Umbilical cord (tissue), 2 donors: ENCODE results near the gene MED8. TPM values are rescaled to one million over a fixed set of nuclear protein-coding genes. Genes with fewer than 3 reads are reported as not detected.
"Not testable (repeated sequence)": the region's sequence is repeated elsewhere in the genome, so short reads cannot be mapped to it uniquely, and the experiment has no call there.

Source experiments
- DNase-seq: peaks from one replicate; pipeline ENCODE4 v3.0.0-alpha.2; 2015; ENCODE audit warnings: low spot score
- total RNA-seq: library from RNA; depleted of rRNA; stranded (reverse); fragments of >200 nt; gene quantifications from one replicate; pipeline ENCODE4 v1.2.3, GENCODE V29; 2014; ENCODE audit warnings: low replicate concordance; ENCODE audit not compliant: insufficient read depth

MED8 gene
- total RNA-seq, 1 donor from 2014 or later, result 33.0 TPM

DNA sequence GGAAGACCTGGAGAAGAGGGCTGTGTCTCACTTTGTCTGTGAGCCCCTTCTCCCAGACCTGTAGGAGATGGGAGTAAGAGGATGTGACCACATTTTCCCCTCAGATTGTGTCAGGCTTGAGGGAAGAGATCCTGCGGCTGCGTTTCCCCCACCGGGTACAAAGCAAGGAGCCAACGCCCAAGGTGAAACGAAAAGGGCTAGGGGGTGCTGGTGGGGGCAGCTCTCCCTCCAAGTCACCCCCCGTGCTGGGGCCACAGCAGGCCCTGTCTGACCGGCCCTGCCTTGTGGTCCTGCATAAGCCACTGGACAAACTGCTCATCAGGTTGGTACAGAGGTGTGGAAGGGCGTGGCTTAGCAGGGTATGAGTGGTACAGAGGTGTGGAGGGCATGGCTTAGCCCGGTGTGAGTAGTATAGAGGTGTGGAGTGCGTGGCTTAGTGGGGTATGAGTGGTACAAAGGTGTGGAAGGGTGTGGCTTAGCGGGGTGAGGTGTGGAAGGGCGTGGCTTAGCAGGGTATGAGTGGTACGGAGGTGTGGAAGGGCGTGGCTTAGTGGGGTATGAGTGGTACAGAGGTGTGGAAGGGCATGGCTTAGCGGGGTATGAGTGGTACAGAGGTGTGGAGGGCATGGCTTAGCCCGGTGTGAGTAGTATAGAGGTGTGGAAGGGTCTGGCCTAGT lies 33.5 kb upstream of the MED8 start:
- DNase-seq, result no peak

DNA sequence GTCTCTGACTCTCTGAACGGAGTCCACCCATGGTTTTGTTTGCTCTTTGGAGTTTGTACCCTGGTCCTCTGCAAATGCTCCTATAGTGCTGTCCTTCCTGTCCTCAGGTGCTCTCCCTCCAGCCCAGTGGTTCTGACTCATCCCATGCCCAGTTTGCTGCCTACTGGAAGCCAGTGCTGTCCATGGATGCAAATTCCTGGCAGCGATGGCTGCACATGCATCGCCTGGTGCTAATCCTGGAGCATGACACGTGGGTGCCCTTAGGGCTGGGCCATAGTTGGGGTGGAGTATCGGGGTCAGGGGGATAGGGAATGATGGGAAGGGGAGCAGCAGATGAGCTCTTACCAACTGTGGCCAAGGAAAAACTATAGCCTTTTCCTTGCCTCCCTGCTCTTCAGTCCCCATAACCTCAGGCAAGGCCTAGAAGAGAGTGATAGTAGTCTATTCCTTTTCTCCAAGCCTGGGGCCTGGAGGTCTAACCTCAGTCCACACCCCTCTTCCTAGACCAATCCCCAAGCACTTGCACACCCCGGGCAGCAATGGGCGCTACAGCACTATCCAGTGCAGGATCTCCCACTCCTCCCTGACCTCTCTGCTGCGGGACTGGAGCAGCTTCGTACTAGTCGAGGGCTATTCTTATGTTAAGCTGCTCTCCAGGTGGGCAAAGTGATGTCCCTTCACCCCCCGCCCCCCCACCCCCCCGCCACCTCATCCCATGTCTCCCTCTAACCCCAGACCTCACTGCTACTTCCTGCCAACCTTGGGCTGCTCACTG lies 32.6 kb upstream of the MED8 start:
- no peak for DNase-seq

DNA sequence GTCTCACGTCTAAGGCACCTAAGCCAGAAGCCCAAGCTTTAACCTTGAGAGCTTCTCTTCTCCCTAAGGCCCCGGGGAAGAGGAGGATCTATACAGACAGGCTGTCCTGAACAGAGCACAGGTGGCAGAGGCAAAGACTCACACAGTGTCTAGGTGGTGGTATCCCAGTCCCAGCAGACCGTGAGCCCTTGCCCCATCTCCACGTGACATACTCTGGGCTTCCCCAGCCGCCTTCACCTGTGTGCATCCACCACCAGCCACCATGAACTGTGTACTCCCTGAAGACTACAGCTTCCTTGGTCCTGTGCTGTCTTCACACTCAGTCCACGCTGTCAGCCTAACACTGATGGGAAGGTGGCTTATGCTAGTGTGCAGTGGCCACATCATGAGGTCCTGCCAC lies 31.8 kb upstream of the MED8 start:
- no peak for DNase-seq

DNA sequence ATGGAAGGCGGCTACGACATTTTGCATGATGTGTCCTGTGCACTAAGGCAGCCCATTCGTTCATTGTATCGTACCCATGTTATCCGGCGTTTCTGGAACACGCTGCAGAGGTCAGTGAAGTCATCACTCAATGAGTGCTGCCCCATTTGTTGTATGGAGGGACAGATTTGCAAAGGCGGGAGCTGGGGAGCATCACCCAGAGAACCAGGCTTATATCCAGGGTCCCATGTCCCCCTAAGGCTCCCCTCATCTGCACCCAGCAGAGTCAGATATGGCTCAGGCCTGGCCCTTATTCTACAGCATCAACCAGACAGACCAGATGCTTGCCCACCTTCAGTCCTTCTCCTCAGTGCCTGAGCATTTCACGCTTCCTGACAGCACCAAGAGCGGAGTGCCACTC lies 31.3 kb upstream of the MED8 start:
- no peak for DNase-seq

DNA sequence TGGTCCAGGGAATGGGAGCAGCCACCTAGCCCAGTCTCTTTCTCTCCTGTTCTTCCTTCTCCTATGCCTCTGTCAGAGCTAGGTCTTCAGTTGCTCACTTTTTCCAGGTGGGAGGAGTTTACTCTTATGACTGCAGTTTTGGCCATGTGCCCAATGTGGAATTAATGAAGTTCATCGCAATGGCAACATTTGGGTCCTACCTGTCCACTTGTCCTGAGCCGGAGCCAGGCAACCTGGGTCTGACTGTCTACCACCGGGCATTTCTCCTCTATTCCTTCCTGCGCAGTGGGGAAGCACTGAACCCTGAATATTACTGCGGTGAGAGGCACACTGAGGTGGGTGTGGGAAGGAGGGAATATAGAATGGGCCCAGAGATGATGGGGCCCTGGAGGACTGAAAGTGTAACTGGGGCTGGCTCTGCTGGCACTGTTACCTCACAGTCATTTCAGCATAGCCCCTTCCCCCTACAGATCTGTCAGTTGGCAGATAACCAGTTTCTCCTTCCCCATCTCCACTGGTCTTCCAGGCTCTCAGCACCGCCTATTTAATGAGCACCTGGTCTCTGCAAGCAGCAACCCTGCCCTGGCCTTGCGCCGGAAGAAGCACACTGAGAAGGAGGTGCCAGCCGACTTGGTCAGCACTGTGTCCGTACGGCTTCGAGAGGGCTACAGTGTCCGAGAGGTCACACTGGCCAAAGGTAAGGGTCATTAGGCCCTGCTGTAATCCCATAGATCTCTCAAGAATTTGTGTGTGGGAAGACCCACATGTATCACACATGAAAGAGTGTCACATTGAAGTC lies 30.2 kb upstream of the MED8 start:
- no peak for DNase-seq

DNA sequence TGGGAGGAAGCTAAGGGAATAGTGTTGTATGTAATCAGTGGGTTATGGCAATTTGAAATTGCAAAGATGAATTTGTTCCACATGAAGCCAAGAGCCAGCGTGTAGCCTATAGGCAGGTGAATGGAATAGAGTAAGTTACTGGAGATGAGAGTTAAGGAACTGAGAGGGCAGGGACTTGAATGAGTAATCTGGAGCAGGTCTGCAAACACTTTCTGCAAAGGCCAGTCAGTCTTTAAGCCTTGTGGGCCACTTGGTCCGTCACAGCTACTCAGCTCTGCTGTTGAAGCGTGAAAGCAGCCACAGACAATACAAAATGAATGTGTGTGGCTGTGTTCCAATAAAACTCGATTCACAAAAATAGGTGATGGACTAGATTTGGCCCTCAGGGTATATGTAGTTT lies 29.3 kb upstream of the MED8 start:
- DNase-seq, result no peak

DNA sequence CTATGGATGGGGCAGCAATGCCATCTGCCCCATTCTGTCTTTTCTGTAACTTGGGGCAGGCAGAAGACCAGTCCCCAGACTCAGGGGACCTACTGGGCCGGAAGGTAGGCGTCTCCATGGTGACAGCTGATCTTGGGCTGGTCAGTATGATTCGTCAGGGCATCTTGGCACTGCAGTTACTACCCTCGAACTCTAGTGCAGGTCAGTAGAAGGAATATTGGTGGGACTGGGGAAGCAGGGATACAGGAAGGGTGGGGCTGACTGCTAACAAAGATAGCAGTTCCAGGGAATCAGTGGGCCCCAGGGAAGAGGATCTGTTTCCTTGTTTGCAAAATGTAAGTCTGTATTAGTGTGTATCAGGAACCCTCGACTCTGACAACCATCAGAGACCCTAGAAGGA lies 26.3 kb upstream of the MED8 start:
- DNase-seq, result no peak

DNA sequence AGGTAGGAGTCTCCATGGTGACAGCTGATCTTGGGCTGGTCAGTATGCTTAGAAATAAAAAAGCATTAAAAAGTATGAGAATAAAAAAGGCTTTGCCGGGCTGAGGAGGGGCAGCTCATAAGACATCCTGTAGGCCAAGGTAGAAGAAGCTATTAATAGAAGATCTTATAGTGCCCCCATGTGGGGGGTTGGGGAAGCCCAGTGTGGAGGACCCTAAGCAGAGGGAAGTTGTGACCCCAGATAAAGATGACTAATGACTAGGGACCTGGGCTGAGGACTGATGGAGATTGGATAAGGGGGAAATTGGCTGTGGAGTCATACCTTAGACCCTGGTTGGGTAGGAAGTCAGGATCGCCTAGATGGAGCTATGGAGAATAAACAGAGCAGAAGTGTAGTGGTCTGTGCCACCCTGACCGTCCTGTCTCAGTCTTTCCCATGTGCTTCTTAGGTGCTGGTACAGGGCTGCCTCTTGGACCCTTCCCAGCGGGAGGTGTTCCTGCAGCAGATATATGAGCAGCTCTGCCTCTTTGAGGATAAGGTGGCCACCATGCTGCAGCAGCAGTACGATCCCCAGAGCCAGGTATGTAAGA lies 25.1 kb upstream of the MED8 start:
- peak; percentile 32 for DNase-seq

DNA sequence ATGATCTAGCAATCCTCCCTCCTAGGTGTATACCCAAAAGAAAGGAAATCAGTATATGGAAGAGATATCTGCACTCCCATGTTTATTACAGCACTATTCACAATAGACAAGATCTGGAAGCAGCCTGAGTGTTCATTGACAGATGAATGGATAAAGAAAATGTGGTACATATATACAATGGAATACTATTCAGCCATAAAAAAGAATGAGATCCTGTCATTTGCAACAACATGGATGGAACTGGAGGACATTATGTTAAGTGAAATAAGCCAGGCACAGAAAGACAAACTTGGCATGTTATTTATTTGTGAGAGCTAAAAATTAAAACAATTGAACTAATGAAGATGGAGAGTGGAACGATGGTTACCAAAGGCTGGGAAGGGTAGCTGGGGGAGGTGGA lies 23.8 kb upstream of the MED8 start:
- not testable (repeated sequence) for DNase-seq

DNA sequence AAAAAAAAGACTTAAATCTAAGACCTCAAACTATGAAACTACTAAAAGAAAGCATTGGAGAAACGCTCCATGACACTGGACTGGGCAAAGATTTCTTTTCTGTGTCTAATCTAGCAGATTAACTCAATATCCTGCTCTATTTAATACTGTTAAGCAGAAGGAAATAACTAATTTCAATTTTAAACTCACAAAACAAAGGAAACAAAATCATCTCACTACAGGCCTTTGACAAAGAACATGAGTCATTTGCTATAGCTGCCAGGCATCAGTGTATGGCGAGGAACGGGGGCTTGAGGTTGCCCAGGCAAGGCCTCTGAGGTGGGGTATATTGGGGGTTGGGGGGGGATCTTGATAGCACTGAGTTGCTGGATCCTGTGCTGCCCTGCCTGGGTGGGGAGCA lies 21.0 kb upstream of the MED8 start:
- DNase-seq, result no peak

DNA sequence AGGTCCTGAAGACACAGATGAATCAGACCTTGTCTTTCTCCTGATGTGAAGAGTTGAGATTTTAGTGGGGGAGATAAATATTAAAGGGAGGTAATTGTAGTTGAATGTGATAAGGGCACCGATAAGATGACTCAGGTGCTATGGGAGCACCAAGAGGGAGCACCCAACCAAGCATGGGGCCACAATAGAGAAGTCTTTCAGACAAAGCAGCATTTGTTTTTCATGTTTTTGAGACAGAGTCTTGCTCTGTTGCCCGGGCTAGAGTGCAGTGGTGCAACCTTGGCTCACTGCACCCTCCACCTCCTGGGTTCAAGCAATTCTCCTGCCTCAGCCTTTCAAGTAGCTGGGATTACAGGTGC lies 16.3 kb upstream of the MED8 start:
- DNase-seq, result no peak

DNA sequence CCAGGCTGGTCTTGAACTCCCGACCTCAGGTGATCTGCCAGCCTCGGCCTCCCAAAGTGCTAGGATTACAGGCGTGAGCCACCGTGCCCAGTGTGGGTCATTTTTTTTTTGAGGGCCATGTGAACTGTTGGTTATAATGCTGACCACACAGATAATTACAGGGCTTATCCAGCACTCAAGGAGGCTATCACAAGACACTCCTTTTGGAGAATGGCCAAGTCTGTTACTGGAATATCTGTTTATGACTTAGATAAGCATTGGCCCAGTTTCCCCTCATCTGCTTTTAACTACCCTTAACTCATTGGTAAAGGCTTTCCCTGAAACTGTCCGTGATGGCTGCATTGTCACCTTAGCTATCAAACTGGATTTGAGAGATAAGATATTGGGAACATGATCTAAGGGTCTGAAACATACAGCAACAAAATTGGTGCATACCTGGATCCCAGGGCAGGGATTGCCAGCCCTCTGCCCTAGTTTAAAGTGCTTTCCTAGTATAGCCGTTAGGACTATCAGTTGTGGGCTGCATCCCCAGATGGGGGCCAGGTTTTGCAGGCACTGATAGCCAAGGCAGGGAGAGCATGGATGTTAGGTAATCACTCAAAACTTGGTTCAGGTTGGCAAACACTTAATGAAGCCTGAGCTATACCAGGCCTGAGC lies 15.7 kb upstream of the MED8 start:
- peak; percentile 58 for DNase-seq

DNA sequence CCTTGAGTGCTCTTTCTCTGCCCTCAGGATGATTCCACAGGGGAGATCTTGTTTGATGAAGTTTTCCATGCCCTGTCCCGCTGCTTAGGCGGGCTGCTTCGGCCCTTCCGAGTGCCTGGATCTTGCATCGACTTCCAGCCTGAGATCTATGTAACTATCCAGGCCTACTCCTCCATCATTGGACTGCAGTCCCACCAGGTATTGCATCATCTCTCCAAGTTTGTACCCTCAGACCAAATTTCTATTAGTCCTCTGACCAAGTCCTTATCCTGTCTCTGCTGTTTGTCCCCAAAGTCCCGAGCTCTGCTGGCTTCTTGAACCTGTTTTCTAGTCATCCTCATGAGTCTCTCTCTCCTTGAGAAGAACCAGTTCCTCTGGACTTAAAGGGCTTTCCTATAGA lies 14.8 kb upstream of the MED8 start:
- no peak for DNase-seq

DNA sequence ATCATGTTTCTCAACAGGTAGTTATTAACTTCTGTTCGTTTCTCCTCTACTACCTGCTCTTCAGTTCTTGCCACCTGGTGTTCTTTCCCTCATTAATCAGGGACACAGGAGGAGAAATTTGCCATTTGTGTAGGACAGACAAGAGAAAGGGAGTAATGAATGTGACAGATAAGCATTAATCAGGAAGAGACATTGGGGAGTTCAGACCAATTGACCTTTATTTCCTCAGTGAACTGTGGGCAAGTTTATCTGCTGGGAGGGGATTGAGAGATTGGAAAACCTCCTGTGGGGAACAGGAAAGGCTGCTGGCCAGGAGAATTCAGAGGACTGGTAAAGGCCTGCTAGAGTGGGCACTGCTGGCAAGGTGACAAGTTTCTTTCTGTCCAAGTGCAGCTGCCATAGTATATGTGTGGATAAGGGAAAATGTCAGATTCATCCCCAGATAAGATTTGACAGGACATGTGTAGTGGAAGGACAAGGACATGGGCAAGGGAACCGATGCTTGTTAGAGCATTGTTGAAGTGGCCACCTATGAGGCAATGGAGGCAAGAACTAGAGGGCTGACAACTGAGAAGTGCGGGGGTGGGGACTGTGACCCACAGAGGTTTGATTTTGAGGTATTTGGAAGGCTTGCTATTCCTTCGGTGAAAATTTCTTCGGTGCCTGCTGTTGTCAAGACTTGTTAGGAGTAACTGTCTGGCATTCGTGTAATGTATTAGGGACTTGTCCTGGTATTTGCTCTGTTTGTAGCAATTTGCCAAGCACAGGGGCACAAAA lies 12.7 kb upstream of the MED8 start:
- no peak for DNase-seq

DNA sequence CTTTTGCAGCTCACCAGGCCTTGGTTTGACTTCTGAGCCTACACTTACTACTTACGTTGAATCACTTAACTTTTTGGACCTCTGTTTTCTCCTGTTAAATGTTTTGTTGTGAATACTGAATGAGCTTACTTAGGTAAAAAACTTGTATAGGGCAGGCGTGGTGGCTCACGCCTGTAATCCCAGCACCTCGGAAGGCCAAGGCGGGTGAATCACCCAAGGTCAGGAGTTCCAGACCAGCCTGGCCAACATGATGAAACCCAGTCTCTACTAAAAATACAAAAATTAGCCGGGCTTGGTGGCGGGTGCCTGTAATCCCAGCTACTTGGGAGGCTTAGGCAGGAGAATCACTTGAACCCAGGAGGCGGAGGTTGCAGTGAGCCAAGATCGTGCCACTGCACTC lies 10.8 kb upstream of the MED8 start:
- DNase-seq, result not testable (repeated sequence)

DNA sequence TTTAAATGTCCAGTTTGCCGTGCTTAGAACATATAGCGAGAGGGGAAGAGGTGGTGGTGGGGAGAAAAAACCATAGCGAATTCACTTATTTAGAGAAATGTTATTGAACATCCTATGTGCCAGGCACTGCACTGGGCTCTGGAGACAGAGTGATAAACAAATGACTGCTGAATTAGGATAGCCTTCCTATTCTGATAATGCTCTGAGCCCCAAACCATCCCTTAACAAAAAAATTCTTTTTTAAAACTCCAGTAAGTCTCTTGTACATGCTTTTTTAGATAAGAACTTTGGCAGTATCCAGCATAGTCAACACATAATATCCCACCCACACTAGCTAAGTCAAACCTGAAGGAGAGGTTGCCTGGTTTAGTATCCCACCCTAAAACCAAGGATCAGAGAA lies 8.6 kb upstream of the MED8 start:
- DNase-seq, result no peak

DNA sequence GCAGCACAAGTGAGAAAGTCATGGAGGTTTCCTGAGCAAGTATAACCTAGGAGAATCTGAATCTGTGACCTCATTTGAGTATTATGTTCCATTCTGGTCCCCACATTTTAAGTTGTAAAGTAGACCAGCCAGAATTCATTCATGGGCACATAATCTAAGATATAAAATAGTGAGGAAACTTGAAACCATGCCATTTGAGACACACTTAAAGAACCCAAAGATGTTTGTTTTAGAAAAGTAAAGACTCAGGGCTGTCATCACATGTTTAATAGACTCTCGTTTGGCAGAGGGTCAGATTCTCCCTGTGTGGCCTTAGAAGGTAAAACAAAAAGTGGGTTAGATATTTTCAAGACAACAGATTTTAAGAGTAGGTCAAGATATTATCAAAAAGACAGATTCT lies 6.5 kb upstream of the MED8 start:
- DNase-seq, result no peak

DNA sequence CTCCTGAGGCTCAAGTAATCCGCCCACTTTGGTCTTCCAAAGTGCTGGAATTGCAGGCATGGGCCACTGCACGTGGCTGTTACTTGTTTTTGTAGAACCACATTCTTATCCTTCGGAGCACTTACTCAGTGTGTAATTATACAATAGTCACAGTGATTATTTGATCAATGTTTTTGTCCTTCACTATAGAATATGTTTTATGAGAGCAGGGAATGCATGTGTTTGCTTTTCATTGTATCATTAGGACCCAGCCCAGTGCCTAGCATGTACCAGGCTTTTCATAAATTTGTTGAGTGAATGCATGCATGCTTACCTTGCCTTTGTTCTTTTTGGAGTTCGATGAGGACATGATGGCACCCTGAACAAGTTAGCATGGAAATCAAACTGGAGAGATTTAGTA lies 5.9 kb upstream of the MED8 start:
- no peak for DNase-seq

DNA sequence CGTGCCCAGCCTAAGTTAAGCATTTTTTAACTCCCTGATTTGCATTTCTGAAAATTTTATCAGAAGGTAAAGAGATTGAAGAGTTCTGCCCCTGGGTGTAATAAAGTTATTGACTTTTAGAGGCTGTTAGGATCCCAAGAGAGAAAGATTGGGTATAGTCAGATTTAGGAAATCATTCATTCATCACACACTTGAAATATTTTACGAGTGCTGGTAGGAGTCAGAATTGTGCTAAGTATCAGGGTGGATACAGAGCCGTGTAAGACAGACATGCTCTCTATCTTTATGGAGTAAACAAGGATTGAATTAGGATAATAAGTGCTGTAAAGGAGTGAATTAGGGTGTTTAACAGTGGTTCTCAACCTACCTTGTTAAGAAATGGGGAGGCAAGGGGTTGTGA lies 3.1 kb upstream of the MED8 start:
- DNase-seq, result no peak

DNA sequence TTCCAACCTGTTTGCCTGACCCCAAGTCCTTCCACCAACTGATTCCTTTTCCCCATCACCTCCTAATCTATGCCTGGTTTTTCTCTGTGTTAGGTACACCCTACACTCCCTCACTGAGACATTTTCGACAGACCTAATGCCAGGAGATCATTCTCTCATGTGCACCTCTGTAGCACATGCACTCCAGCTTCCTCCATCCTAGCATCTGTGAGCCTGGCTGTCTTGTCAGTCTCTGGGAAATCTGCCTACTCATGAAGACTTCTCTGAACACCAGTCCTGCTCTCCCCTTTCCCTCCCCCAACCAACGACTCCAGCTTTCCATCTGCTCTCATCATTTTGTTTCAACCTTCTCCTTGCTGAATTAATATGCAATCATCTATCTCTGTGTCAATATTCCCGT lies 987 bp downstream of the MED8 start:
- no peak for DNase-seq

DNA sequence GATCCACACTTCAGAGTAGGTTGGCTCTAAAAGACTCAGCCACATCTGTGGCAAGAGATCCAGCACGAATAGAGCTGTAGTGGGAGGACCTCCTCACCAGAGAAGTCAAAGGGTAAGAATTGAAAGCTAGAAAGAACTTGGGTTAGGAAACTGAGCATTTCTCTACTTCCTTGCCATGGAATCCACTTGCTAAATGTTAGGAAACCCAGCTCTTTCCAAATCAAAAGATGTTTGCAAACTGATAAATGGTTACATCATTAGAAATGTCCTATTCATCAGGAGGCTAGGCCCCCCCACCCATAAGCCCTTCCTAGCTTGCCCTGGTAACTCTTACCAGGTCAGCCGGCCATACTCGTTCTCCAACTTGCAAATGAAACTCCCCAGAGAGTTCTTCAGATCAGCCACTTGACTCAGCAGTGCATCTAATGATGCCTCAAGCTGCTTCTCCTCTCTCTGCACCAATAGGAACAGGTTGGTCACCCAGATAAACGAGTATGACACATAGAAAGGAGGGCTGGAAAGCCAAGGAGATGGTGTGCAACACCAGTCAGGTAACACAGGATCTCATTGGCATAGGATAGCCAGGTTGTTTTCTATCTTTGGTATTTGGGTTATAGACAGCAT lies 1.5 kb downstream of the MED8 start:
- no peak for DNase-seq
